Stimulated activated CD4-positive, alpha-beta T cell treated with anti-CD3 and anti-CD28 coated beads, Interleukin-1b, Interleukin-23, amount 100 ng/mL, for 1 hour (primary cell): ENCODE measurements around the gene HES3.

Experiments
- DNase-seq, 2 donors: peaks; one replicate each; pipeline ENCODE4 v3.0.0-alpha.2; 2020; ENCODE audit warnings: low read depth in 2 of 2

Gene HES3

DNA sequence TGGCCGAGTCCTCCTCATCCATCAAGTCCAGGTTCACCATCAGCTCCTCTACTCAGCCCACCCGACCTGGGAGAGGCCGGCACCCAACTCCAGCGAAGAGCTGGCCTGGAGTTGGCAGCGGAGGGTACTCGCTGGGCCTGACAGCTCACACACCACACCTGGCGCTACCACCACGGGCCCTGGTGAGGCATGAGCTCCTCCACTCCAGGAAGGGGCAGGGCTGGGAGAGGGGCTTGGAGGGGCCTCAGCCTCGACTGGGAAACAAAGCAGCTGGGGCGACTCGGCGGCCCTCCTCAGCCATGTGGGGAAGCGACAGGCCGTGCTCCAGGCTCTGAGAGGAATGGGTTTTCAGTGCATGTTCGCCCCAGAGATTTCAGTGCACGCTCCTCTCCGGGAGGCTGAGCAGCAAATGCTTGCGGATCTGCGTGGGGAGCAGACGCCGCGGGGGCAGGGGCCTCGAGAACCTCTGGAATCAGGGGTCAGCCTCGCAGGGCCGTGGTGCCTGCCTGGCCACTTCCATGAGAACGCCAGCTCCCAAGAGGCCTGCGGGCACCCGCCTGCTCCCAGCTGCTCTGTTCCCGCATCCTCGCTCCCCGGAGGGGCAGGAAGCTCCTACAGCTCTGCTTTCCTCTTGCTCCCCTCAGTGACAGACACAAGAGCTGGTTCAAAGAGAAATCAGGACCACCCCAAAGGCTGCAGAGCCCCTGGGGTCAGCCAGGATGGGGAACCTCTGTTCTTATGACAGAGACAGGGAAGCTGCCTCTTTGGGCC, 35.8 kb downstream of the HES3 start:
- DNase-seq: no peak

DNA sequence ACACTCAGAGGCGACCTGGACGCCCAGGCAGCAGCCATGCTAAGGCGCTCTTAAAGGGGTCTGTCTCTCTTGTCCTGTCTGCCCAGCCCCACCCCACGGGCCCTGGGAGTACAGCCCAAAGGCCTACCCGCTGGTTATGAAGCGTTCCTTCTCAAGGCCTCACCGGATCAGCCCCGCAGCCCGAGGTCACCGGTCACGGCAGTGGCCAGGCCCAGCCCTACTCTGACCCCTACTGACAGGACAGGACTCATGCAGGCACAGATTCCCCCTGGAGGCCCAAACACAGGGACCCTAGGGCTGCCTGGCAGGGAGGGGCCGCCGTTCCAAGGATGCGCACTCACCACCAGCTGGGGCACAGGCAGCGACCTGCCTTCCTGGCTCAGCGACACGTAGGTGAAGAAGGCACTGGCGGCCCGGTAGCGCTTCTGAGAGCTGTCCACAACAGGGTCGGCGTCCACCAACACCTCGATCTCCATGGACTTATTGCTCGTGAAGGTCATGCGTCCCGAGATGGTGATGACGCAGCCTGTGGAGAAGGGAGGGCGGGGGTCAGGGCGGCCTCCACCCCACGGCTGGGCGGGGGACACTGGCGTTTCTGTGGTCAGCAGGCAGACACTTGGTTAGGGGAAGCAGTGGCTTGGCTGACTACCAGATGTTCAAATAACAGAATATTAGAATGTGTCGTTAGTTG, 36.9 kb downstream of the HES3 start:
- no peak for DNase-seq

DNA sequence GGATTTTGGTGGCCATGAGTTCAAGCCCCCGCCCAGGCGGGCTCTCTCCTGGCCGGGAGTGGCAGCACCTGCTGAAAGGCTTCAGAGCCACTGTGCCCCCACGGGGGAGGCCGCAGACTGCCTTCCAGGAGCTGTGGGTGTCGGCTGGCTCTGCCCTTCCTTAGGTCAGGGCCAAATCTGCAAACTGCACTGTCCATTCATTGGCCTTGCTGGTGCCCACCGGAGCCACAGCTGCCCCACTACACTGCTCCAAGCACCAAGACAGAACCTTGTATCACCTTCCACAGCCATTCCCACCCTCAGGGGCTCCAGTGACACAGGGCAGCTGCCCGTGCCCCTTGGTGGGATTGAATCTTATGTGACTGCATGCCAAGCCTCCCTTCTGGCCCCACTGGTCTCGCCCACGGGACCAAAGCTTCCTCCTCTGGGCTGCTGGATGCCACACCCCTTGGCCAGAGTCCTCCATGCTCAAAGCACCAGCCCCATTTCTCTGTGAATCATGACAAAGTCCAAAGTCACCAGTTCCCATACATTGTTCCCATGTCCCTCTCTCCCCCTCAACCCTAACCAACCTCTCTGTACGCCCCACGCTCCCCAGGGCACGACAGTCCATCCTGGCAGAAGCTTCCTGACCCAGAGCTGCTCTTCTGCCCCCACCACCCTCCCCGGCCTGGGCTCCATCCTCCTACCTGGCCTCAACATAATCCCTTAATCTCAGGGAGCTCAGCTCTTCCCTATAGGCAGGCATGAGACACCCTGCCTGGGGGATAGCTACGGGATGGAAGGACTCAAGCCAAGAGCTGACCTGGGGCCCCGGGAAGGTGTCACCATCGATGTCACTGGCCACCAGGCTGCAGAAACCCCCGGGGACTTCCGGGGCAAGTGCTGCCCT, 37.8 kb downstream of the HES3 start:
- no peak for DNase-seq

DNA sequence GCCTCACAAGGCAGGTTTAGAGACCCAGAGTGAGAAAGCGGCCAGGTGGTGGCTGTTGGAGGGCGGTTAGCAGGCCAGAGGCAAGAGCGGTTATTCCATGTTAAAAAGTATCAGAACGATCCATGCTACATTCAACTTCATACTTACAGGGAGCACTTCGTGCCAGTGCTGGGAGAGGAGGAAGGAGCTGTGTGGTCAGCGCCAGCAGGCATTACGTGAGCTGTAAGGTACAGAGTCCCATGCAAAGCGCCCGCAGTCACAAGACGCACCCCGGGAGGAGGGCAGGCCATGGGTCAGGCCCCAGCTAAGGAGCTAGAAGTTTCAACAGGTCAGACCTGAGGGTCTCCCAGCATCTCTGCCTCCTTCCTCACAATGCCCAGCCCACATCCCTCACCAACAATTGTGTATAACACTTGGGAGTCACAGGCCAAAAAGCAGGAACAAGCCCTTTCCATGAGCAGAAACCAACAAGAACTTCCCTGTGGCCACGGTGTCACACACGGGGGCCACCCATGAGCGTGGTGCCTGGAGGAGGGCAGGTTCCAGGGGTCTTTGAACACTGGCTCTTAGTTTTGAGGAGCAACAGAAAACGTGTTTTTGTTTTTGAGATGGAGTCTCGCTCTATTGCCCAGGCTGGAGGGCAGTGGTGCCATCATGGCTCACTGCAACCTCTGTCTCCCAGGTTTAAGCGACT, 38.7 kb downstream of the HES3 start:
- DNase-seq: no peak

DNA sequence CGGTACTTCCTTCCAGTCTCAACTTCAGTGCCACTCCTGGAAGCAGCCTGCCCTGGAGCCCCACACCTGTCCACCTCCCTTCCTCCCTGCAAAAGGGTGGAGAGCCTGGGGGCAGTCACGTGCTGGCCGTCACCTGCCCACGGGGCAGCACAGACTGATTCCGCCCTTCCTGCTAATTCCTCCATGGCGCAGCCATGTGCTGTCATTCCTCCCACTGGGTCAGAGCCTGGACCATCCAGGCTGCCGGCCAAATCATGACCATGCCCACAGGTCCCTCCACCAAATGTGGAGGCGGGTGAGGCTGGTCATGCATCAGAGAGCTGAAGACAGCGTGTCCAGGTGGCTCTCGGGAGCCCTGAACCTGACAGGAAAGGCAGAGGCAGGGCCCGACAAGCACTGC, 41.4 kb downstream of the HES3 start:
- DNase-seq: no peak

DNA sequence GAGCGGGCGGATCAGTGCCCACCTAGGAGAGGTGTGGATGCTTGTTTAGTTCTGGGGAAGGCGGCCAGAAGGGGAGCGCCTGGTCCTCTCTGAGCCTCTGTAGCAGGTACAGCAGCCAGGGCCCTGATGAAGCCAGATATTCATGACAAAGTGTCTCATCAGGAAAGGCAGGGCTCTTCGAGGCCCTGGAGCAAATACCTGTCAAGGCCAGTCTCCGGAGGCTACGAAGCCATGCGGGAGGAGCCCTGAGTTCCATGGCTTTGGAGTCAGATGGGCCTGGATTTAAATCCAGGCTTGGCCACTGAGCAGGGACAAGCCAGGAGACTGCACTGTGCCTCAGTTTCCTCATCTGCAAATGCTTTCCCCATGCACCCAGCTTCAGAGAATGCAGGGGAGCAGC, 42.3 kb downstream of the HES3 start:
- no peak for DNase-seq

DNA sequence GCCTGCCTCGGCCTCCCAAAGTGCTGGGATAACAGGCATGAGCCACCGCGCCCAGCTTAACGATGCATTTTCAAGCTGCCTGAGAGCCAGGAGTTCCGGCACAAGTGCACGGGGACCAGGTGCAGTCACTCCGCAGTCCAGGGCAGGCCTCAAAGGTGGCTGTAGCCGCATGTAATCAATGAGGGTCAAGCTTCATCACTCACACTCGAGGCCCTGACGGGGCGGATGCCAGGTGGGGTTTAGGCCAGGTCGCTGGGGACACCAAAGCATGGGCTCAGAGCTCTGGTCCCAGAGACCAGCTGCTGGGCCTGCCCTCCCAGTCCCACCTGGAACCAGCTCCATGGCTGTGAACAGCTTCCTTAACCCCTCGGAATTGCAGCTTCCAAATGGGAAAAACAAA, 43.0 kb downstream of the HES3 start:
- no peak for DNase-seq

DNA sequence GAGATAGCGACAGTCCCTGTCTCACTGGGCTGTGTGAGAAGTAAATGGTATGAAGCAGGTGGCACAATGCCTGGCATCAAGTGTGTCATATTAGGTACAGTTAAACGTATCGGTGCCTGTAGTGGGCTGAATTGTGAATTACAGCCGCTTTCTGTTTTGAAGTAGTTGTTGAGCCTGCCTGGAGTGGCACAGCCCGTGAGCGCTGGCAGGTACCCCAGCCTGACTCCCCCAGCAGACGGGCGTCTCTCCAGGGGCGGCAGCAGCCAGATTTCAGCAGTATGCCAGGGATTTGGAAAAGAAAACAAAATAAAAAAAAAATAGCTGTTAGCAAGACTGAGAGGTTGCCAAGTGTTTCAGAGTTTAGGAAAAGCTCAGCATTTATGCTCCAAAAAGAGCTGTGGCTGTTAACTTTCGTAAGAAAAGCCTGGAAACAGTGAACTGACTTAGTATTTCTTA, 43.5 kb downstream of the HES3 start:
- no peak for DNase-seq

DNA sequence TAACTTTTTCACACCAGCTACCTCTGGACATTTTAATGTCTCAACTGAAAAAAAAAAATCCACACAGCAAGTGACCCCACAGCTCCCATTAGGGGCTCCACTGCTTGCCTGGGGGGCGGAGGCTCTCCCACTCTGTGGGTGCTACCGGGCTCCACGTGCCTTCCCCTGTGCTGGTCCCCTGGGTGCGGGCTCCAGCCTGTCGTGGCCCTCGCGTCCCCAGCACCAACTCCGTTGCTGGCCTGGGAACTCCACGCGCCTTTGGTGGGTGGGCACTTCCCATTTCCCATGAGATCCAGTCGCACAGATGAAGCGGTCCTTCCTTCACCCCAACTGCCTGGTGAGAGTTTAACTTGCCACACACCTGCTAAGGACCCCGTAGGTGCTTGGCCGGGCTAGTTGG, 44.0 kb downstream of the HES3 start:
- no peak for DNase-seq

DNA sequence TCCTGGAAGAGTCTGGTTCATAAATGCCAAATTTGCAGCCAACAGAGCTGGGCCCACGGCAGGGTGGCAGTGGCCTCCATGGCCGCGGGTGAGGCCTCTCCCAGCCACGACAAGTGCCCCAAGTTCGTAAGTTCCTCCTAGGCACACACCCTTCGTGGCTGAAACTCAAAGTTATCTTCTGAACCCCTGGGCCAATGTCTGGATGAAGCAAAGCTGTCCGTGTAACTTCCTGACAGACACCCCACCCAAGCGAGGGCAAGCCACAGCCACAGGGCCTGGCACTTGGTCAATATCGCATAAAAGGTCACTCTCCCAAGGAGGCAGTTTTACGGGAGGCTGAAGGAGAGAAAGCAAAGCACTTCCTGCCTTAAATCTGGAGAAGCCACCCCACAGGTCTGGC, 44.7 kb downstream of the HES3 start:
- DNase-seq: no peak

DNA sequence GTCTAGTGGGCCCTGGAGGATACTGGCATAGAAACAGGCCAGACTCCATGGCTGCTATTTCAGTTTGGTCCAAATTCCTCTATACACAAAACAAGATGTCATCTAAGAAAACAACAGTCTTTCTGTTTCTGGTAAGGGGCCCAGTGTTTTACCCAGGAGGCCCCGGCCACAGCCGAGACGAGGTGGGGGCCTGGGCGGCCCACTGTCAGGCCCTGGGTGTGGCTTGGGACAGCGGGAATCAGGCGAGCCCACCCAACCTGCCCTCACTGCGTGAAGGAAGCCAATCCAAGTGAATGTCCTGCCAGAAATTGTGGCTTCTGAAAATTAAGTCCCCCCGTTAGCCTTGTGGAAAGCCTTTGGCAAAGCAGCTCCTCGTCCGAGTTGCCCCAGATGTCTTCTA, 48.1 kb downstream of the HES3 start:
- DNase-seq: no peak

DNA sequence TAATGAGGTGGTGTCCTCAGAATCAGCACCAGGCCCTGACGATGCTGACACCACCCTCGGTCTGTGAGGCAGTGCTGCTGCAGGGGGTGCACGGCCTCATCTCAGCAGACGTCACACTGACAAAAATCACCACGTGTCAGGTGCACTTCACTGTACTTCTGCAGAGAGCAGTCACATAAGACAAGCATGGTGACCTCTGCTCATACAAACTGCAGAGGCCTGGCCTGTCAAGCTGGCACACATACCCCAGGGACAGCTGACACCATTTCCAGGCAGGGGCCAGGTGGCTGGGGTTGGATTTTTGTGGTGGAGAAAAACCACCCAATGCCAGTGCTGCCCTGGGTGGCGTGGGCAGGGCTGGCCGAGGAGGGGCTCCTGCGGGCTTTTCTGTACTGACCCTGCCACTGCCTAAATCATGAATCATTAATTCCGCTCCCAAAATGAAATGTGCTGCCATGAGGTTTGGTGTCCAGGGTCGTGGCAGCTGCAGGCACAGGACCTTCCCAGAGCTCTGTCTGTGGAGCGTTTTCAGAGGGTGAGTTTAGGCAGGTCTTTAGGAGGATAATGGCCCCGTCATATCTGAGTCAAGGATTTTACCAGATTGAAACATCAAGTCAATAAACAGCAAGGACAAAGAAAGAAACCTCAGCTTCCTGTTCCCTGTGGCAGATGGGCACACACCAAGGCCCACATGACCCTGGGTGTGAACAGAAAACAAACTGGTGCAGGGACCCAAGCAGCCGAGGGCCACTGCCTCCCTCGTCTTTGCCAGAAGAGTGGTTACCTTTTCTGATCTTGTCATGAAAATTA, 50.3 kb downstream of the HES3 start:
- DNase-seq: no peak

DNA sequence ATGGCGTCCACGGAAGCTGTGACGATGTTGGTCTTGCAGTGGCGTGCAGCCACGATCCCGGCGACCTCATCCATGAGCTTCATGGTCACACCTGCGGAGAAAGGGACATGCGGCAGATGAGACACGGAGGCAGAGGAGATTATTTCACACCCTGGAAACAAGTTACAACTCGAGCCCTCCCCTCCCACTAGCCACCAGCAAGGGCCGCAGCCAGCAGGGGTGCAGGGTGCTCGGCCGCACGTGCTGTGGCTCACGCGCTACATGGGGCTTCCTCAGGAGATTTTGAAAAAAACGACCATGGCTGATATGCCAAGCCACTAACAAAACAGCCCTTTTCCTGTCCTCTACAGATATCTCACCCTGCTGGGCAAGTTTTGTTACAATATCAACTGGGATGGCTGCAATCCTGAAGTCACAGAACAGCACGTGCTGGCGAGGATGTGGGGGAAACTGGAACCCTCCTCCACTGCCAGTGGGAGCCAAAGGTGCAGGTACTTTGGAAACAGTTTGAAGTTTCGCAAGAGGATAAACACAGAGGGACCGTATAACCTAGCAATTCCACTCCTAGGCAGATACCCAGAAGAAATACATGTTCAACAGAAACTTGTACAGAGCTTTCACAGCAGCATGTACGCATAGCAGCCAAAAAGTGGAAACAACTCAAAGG, 51.0 kb downstream of the HES3 start:
- no peak for DNase-seq
